Jurkat, Clone E6-1 (cell line): ENCODE results near the gene SOX12.
"Not testable (repeated sequence)": the region's sequence is repeated elsewhere in the genome, so short reads cannot be mapped to it uniquely, and the experiment has no call there.

Experiments used
- DNase-seq: peaks from one replicate; pipeline ENCODE4 v3.0.0-alpha.2; 2011; ENCODE audit warnings: low read depth, low spot score
- H3K4me3 ChIP-seq: 2 replicates; pipeline ENCODE4 v1.5.1; 2011; ENCODE audit warnings: mild to moderate bottlenecking, low read length, control low read depth, moderate library complexity

The SOX12 gene

GRCh38 chr20:372543-373082 lies 47.3 kb downstream of the SOX12 start:
- not testable (repeated sequence) for H3K4me3 ChIP-seq, DNase-seq

- no peak overlapping the region for H3K4me3 ChIP-seq
- no peak for DNase-seq
These were observed 48.0 kb downstream of the SOX12 start for GRCh38 chr20:373171-373890.

- no peak for DNase-seq
- H3K4me3 ChIP-seq: no peak overlapping the region
These were observed 50.0 kb downstream of the SOX12 start for GRCh38 chr20:375265-375889.

- no peak for DNase-seq
- H3K4me3 ChIP-seq: no peak overlapping the region
These were observed 50.7 kb downstream of the SOX12 start for GRCh38 chr20:376089-376488.

- DNase-seq: no peak
- no peak overlapping the region for H3K4me3 ChIP-seq
These were observed 51.4 kb downstream of the SOX12 start for GRCh38 chr20:376750-377149.

GRCh38 chr20:377578-377977 lies 52.2 kb downstream of the SOX12 start:
- not testable (repeated sequence) for H3K4me3 ChIP-seq, DNase-seq

- H3K4me3 ChIP-seq: no peak overlapping the region
- no peak for DNase-seq
These were observed 53.6 kb downstream of the SOX12 start for GRCh38 chr20:378961-379336.
